Measurements from ENCODE around the gene TPR.

The TPR gene

GRCh38 chr1:186291271-186291670 lies 83.8 kb downstream of the TPR start:
- no peak for DNase-seq (ENCODE audit: low read depth in 2 of 2, low spot score in 1 of 2)

GRCh38 chr1:186289943-186290545 lies 85.0 kb downstream of the TPR start:
- DNase-seq (ENCODE audit: low read depth in 2 of 2, low spot score in 1 of 2) = no peak

GRCh38 chr1:186286615-186287315 lies 88.3 kb downstream of the TPR start:
- DNase-seq (ENCODE audit: low read depth in 2 of 2, low spot score in 1 of 2) = no peak

GRCh38 chr1:186283374-186283773 lies 91.7 kb downstream of the TPR start:
- DNase-seq (ENCODE audit: low read depth in 2 of 2, low spot score in 1 of 2) = no peak

DNA sequence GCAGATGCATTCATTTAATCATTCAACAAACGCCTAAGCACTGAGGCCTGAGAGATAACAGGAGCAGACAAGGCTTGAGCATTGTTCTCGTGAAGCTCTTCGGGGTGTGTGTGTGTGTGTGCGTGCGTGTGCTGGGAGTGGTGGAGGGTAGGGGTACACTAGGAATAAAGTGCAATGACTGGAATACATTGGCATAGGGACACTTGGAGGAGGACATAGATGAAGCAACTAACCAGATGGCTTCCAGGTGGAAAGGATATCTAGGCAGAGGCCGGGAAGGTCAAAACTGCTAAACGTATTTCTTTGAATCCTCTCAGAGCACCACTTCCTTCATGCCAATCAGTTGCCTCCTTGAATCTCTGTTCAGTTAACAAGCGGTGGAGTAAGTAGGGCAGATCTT lies 92.6 kb downstream of the TPR start:
- DNase-seq (ENCODE audit: low read depth in 2 of 2, low spot score in 1 of 2) = no peak

GRCh38 chr1:186275822-186276221 lies 99.2 kb downstream of the TPR start:
- no peak for DNase-seq (ENCODE audit: low read depth in 2 of 2, low spot score in 1 of 2)

DNA sequence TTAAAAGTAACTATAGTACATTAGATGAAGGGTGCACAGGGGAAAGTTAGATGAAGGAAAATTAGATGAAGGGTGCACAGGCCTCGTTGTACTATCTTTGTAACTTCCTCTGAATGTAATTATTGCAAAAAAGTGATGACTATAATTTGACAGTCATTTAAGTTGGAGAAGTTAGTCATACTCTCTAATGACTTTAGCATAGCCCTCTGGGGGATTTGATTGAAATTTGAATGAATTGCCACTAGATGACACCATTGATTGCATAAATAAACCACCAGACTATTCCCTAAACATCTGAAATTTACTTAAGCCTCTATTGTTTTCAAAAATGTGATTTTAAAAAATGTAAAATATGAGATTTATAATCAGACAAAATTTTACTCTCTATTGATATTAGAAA lies 102.6 kb downstream of the TPR start:
- DNase-seq (ENCODE audit: low read depth in 2 of 2, low spot score in 1 of 2) = no peak

DNA sequence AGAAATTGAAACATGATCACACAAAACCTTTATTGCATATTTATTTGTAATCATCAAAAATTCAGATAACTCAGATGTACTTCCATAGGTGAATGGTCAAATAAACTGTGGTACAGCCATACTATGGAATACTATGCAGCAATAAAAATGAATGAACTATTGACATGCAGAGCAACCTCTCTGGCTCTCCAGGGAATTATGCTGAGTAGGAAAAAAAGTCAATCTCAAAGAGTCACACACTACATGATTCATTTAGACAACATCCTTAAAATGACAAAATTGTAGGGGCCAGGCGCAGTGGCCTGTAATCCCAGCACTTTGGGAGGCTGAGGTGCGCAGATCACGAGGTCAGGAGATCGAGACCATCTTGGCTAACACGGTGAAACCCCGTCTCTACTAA lies 104.0 kb downstream of the TPR start:
- no peak for DNase-seq (ENCODE audit: low read depth in 2 of 2, low spot score in 1 of 2)
